ENCODE measurements around the gene MYL10.

DNA sequence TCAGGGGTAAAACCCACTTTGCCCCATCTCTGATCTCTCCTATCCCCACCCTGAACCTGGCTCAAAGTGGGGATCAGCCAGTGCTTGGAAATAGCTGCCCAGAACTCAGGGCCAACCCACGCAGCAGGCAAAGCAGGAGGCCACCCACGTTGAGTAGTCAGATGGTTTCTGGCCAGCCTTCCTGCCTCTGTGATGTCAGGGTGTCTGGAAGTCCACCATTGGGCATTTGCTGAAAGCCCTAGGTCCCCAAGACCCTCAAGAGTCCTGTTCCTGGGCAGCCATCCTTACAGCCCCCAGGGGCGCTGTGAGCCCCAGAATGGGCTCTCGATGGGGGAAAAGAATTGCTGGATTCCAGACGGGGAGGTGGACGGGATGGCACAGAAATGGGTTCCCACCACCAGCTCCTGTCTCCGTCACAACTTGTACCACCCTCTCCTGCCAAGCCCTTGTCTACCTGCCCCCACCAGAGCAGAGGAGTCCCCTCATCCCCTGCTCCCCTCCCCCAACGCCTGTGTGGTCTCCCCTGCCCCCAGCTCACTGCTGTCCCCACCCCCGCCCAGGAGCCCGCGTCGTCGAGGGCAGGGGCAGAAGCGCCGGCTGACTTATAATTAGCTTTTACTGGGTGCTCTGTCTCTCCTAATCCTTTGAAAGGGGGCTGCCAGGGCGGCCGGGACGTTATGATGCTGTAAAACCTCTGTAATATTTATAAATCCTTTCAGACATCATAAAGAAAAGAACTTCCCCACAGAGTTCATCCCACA lies 3.9 kb downstream of the MYL10 start:
- TF ChIP-seq, protein P1, sequence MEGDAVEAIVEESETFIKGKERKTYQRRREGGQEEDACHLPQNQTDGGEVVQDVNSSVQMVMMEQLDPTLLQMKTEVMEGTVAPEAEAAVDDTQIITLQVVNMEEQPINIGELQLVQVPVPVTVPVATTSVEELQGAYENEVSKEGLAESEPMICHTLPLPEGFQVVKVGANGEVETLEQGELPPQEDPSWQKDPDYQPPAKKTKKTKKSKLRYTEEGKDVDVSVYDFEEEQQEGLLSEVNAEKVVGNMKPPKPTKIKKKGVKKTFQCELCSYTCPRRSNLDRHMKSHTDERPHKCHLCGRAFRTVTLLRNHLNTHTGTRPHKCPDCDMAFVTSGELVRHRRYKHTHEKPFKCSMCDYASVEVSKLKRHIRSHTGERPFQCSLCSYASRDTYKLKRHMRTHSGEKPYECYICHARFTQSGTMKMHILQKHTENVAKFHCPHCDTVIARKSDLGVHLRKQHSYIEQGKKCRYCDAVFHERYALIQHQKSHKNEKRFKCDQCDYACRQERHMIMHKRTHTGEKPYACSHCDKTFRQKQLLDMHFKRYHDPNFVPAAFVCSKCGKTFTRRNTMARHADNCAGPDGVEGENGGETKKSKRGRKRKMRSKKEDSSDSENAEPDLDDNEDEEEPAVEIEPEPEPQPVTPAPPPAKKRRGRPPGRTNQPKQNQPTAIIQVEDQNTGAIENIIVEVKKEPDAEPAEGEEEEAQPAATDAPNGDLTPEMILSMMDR (IDR thresholded peaks at IDR 0.05; ENCODE audit: low read depth, low read length) = peak; percentile 25
- TF ChIP-seq POLR2A (IDR thresholded peaks at IDR 0.05; ENCODE audit: extremely low read depth, insufficient read length) = no peak

Data from NB4 (cell line).